ENCODE measurements around the gene EFHD1.

EFHD1 gene

GRCh38 chr2:232633413-232634205 is at the start of gene EFHD1:
TSS of gene EFHD1 (plus strand) at chr2:232633604. CDS start at chr2:232633705, 101 bp downstream.
- DNase-seq (ENCODE audit: low spot score), result no peak

GRCh38 chr2:232584238-232584637 is 49.2 kb upstream of the EFHD1 start:
- no peak for DNase-seq (ENCODE audit: low spot score)

- no peak for DNase-seq (ENCODE audit: low spot score)
Observed at GRCh38 chr2:232586943-232587505, 46.4 kb upstream of the EFHD1 start.

- DNase-seq (ENCODE audit: low spot score), result no peak
Observed at GRCh38 chr2:232587512-232587911, 45.9 kb upstream of the EFHD1 start.

GRCh38 chr2:232588031-232588430 is 45.4 kb upstream of the EFHD1 start:
- DNase-seq (ENCODE audit: low spot score), result no peak

- DNase-seq (ENCODE audit: low spot score), result no peak
Observed at GRCh38 chr2:232588680-232589585, 44.5 kb upstream of the EFHD1 start.

- DNase-seq (ENCODE audit: low spot score), result peak; percentile 79
Observed at GRCh38 chr2:232592772-232593395, 40.5 kb upstream of the EFHD1 start.

GRCh38 chr2:232593982-232594381 is 39.4 kb upstream of the EFHD1 start:
- no peak for DNase-seq (ENCODE audit: low spot score)

- DNase-seq (ENCODE audit: low spot score), result no peak
Observed at GRCh38 chr2:232597362-232598079, 35.9 kb upstream of the EFHD1 start.

- DNase-seq (ENCODE audit: low spot score), result no peak
Observed at GRCh38 chr2:232598293-232598692, 35.1 kb upstream of the EFHD1 start.

- DNase-seq (ENCODE audit: low spot score), result no peak
Observed at GRCh38 chr2:232600053-232600773, 33.2 kb upstream of the EFHD1 start.

GRCh38 chr2:232603283-232603682 is 30.1 kb upstream of the EFHD1 start:
- DNase-seq (ENCODE audit: low spot score), result no peak

GRCh38 chr2:232604535-232604934 is 28.9 kb upstream of the EFHD1 start:
- DNase-seq (ENCODE audit: low spot score), result no peak

GRCh38 chr2:232607011-232607410 is 26.4 kb upstream of the EFHD1 start:
- no peak for DNase-seq (ENCODE audit: low spot score)

- no peak for DNase-seq (ENCODE audit: low spot score)
Observed at GRCh38 chr2:232609607-232610006, 23.8 kb upstream of the EFHD1 start.

GRCh38 chr2:232610081-232610480 is 23.3 kb upstream of the EFHD1 start:
- no peak for DNase-seq (ENCODE audit: low spot score)

- DNase-seq (ENCODE audit: low spot score), result no peak
Observed at GRCh38 chr2:232611061-232611460, 22.3 kb upstream of the EFHD1 start.

GRCh38 chr2:232611559-232612218 is 21.7 kb upstream of the EFHD1 start:
- no peak for DNase-seq (ENCODE audit: low spot score)

- no peak for DNase-seq (ENCODE audit: low spot score)
Observed at GRCh38 chr2:232613538-232614134, 19.8 kb upstream of the EFHD1 start.

GRCh38 chr2:232615339-232615738 is 18.1 kb upstream of the EFHD1 start:
- DNase-seq (ENCODE audit: low spot score), result no peak
